Forelimb muscle (tissue), 1 donor: ENCODE results near the gene RNF182. TPM values are rescaled to one million over a fixed set of nuclear protein-coding genes. Genes with fewer than 3 reads are reported as not detected.
"Not testable (repeated sequence)": the region's sequence is repeated elsewhere in the genome, so short reads cannot be mapped to it uniquely, and the experiment has no call there.

Experiments used
- DNase-seq: peaks from one replicate; pipeline ENCODE4 v3.0.0-alpha.2; 2013; ENCODE audit warnings: low read depth
- polyA plus RNA-seq: library from polyadenylated mRNA; unstranded; fragments of 120-200 nt; gene quantifications from one replicate; pipeline ENCODE4 v1.2.1, GENCODE V29; 2013; ENCODE audit not compliant: insufficient read length

Gene RNF182
- polyA plus RNA-seq, 1 donor = 0.87 TPM

GRCh38 chr6:13917141-13917540 is 7.6 kb upstream of the RNF182 start:
- no peak for DNase-seq

GRCh38 chr6:13918686-13919250 is 6.0 kb upstream of the RNF182 start:
- DNase-seq = no peak

GRCh38 chr6:13919861-13920260 is 4.9 kb upstream of the RNF182 start:
- DNase-seq = no peak

- DNase-seq = no peak
Measured at GRCh38 chr6:13920552-13920951, 4.2 kb upstream of the RNF182 start.

- no peak for DNase-seq
Measured at GRCh38 chr6:13922750-13923149, 2.0 kb upstream of the RNF182 start.

GRCh38 chr6:13923527-13924145 is 1.1 kb upstream of the RNF182 start:
- DNase-seq = no peak

- no peak for DNase-seq
Measured at GRCh38 chr6:13924146-13924948, 405 bp upstream of the RNF182 start.

GRCh38 chr6:13926378-13926777 is 1.6 kb downstream of the RNF182 start:
- no peak for DNase-seq

GRCh38 chr6:13927203-13927602 is 2.5 kb downstream of the RNF182 start:
- no peak for DNase-seq

- DNase-seq = no peak
Measured at GRCh38 chr6:13929196-13929595, 4.4 kb downstream of the RNF182 start.

GRCh38 chr6:13931797-13932402 is 7.1 kb downstream of the RNF182 start:
- DNase-seq = no peak

- DNase-seq = no peak
Measured at GRCh38 chr6:13932785-13933184, 8.0 kb downstream of the RNF182 start.

- no peak for DNase-seq
Measured at GRCh38 chr6:13934721-13935120, 10.0 kb downstream of the RNF182 start.

GRCh38 chr6:13935190-13935880 is 10.6 kb downstream of the RNF182 start:
- DNase-seq = no peak

GRCh38 chr6:13935881-13936261 is 11.1 kb downstream of the RNF182 start:
- not testable (repeated sequence) for DNase-seq

- DNase-seq = no peak
Measured at GRCh38 chr6:13941902-13942301, 17.1 kb downstream of the RNF182 start.

- no peak for DNase-seq
Measured at GRCh38 chr6:13943943-13944342, 19.2 kb downstream of the RNF182 start.

- no peak for DNase-seq
Measured at GRCh38 chr6:13946506-13946905, 21.8 kb downstream of the RNF182 start.

- DNase-seq = no peak
Measured at GRCh38 chr6:13947611-13948178, 22.9 kb downstream of the RNF182 start.

GRCh38 chr6:13952101-13952500 is 27.3 kb downstream of the RNF182 start:
- no peak for DNase-seq

- no peak for DNase-seq
Measured at GRCh38 chr6:13953061-13953705, 28.4 kb downstream of the RNF182 start.
